Measurements from ENCODE around the gene SETBP1.

DNA sequence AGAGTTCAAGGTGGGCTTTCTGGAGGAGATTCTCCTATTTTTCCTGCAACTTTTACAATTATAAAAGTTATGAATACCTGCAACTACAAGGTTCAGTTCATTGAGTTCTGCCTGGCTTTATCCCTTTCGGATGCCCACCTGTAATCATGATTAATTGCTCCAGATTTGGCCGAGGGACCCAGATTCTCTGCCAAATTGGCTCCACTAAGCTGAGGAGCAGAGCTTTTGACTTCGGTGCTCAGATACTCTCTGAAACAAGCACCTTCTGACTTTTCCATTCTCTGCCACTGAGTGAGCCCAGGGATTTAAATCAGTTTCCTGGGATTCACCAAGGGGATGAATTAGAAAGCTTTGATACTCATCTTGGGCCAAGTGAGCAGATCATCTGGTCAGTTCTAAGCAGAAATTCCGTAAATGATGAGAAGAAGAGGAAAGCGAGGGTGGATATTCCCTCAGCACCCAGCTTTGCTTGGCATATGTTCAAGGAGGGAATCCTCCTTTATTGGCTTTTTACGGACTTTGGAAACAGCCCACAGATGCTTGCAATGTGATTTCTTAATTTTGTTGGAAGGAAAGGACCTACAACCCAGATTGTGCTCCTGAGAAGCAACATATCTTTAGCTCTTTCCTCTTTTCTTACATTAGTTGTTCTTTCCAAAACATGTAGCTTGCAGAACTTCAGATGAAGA, 179.2 kb downstream of the SETBP1 start:
- TF ChIP-seq, protein P1, sequence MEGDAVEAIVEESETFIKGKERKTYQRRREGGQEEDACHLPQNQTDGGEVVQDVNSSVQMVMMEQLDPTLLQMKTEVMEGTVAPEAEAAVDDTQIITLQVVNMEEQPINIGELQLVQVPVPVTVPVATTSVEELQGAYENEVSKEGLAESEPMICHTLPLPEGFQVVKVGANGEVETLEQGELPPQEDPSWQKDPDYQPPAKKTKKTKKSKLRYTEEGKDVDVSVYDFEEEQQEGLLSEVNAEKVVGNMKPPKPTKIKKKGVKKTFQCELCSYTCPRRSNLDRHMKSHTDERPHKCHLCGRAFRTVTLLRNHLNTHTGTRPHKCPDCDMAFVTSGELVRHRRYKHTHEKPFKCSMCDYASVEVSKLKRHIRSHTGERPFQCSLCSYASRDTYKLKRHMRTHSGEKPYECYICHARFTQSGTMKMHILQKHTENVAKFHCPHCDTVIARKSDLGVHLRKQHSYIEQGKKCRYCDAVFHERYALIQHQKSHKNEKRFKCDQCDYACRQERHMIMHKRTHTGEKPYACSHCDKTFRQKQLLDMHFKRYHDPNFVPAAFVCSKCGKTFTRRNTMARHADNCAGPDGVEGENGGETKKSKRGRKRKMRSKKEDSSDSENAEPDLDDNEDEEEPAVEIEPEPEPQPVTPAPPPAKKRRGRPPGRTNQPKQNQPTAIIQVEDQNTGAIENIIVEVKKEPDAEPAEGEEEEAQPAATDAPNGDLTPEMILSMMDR (IDR thresholded peaks at IDR 0.05 in 2 of 3, conservative IDR thresholded peaks at IDR 0.05 in 1 of 3; ENCODE audit: borderline replicate concordance in 1 of 3, insufficient read depth in 1 of 3, low read depth in 2 of 3, low read length in 2 of 3), result no peak
- TF ChIP-seq EZH2 (IDR thresholded peaks at IDR 0.05) (no peak), POLR2A (IDR thresholded peaks at IDR 0.05; ENCODE audit: borderline replicate concordance, extremely low read depth, insufficient read depth, insufficient read length) (no peak), CEBPB (IDR thresholded peaks at IDR 0.05; ENCODE audit: low read depth) (no peak)
